Neuronal stem cell (in vitro differentiated cells): ENCODE data around the gene HERC6.

Source experiments
- DNase-seq: peaks from one replicate; pipeline ENCODE4 v3.0.0-alpha.2; 2013; ENCODE audit warnings: low spot score
- H2AFZ ChIP-seq: one replicate; pipeline ENCODE4 v1.6.1; 2013; ENCODE audit warnings: mild to moderate bottlenecking, low read length, inconsistent platforms
- H2AK5ac ChIP-seq: 2 replicates; pipeline ENCODE4 v1.6.1; 2013; ENCODE audit warnings: low read depth, mild to moderate bottlenecking, inconsistent platforms, low read length, moderate library complexity, mixed read lengths
- H2BK120ac ChIP-seq: 2 replicates; pipeline ENCODE4 v1.6.1; 2013; ENCODE audit warnings: low read depth, mild to moderate bottlenecking, inconsistent platforms, low read length, moderate library complexity, mixed read lengths
- H2BK12ac ChIP-seq: one replicate; pipeline ENCODE4 v1.6.1; 2013; ENCODE audit warnings: low read length, inconsistent platforms
- H2BK15ac ChIP-seq: 2 replicates; pipeline ENCODE4 v1.6.1; 2013; ENCODE audit warnings: mild to moderate bottlenecking, low read length, inconsistent platforms, mixed read lengths
- H2BK5ac ChIP-seq: one replicate; pipeline ENCODE4 v1.6.1; 2013; ENCODE audit warnings: inconsistent platforms, mild to moderate bottlenecking, low read length, moderate library complexity
- H3K14ac ChIP-seq: one replicate; pipeline ENCODE4 v1.6.1; 2013; ENCODE audit warnings: low read length, inconsistent platforms
- H3K18ac ChIP-seq: 2 replicates; pipeline ENCODE4 v1.6.1; 2013; ENCODE audit warnings: low read length, inconsistent platforms
- H3K23ac ChIP-seq: 2 replicates; pipeline ENCODE4 v1.6.1; 2013; ENCODE audit warnings: low read depth, mild to moderate bottlenecking, mixed read lengths, low read length, inconsistent platforms; ENCODE audit not compliant: poor library complexity
- H3K27ac ChIP-seq: replicated peaks from 3 replicates; pipeline ENCODE4 v1.5.1; 2013; ENCODE audit warnings: low read length, inconsistent platforms
- H3K27me3 ChIP-seq, 3 experiments: 2 replicates each; pipeline ENCODE4 v1.6.1; 2013; ENCODE audit warnings: low read length in 3 of 3, mild to moderate bottlenecking in 2 of 3, inconsistent platforms in 1 of 3, low read depth in 1 of 3, mixed read lengths in 1 of 3, moderate library complexity in 1 of 3; ENCODE audit not compliant: control insufficient read depth in 3 of 3, insufficient read depth in 3 of 3
- H3K36me3 ChIP-seq, 2 donors: replicated peaks in 1 of 2; 2 replicates each; pipeline ENCODE4 v1.6.1; 2013; ENCODE audit warnings: low read length in 2 of 2; ENCODE audit not compliant: control insufficient read depth in 2 of 2, insufficient read depth in 2 of 2
- H3K4ac ChIP-seq: 2 replicates; pipeline ENCODE4 v1.6.1; 2013; ENCODE audit warnings: inconsistent platforms, mild to moderate bottlenecking, low read length, moderate library complexity
- H3K4me1 ChIP-seq, 2 donors: 1 replicate in 1 of 2; 2 replicates in 1 of 2; pipeline ENCODE4 v1.6.1; 2013; ENCODE audit warnings: low read length in 2 of 2, low read depth in 1 of 2; ENCODE audit not compliant: control insufficient read depth in 2 of 2, insufficient read depth in 1 of 2
- H3K4me2 ChIP-seq: one replicate; pipeline ENCODE4 v1.6.1; 2013; ENCODE audit warnings: mild to moderate bottlenecking, low read length, inconsistent platforms; ENCODE audit not compliant: insufficient read depth, poor library complexity, severe bottlenecking
- H3K4me3 ChIP-seq, 2 donors: 2 replicates each; pipeline ENCODE4 v1.5.1; 2013; ENCODE audit warnings: low read length in 2 of 2, mild to moderate bottlenecking in 2 of 2, inconsistent platforms in 1 of 2, moderate library complexity in 1 of 2
- H3K79me1 ChIP-seq: one replicate; pipeline ENCODE4 v1.6.1; 2013; ENCODE audit warnings: low read depth, mild to moderate bottlenecking, inconsistent platforms, low read length, moderate library complexity
- H3K9ac ChIP-seq: one replicate; pipeline ENCODE4 v1.6.1; 2013; ENCODE audit warnings: mild to moderate bottlenecking, low read depth, low read length, inconsistent platforms; ENCODE audit not compliant: poor library complexity
- H3K9me3 ChIP-seq, 2 donors: replicated peaks in 1 of 2; 2 replicates each; pipeline versions ENCODE3 to v1.6.1; 2013; ENCODE audit warnings: low read length in 2 of 2, mild to moderate bottlenecking in 2 of 2, inconsistent platforms in 1 of 2, low read depth in 1 of 2, mixed read lengths in 1 of 2, moderate library complexity in 1 of 2; ENCODE audit not compliant: control insufficient read depth in 2 of 2, insufficient read depth in 1 of 2
- H4K8ac ChIP-seq: one replicate; pipeline ENCODE4 v1.6.1; 2013; ENCODE audit warnings: low read depth, mild to moderate bottlenecking, inconsistent platforms, low read length, moderate library complexity
- H4K91ac ChIP-seq: one replicate; pipeline ENCODE4 v1.6.1; 2013; ENCODE audit warnings: low read length, low read depth, mild to moderate bottlenecking, inconsistent platforms; ENCODE audit not compliant: poor library complexity
- WGBS, 2 donors: extraction: QIAGEN DNeasy Blood & Tissue Kit; methylation state at CpG; one replicate each; pipeline ENCODE4 v1.1.7; 2013; ENCODE audit warnings: missing lambda C conversion rate in 2 of 2, mixed read lengths in 1 of 2; ENCODE audit not compliant: insufficient read length in 2 of 2, insufficient replicate concordance in 1 of 2; ENCODE audit errors: extremely low coverage in 2 of 2; 5-methylcytosine and 5-hydroxymethylcytosine counted together

Gene HERC6

GRCh38 chr4:88398381-88398780 is 19.7 kb downstream of the HERC6 start:
- Histone ChIP-seq H3K27me3 (no peaks in the 10 kb centered on the region), H3K27ac (no peak overlapping the region)

GRCh38 chr4:88409206-88409605 is 30.6 kb downstream of the HERC6 start:
- H4K91ac ChIP-seq, result no peak overlapping the region
- no peaks in the 10 kb centered on the region for H3K27me3 ChIP-seq
- no peaks in the 10 kb centered on the region for H3K9me3 ChIP-seq
- H4K8ac ChIP-seq, result no peak overlapping the region
- no peak overlapping the region for H2AFZ ChIP-seq
- H2BK5ac ChIP-seq, result no peak overlapping the region
- no peak for DNase-seq
- H3K18ac ChIP-seq, result no peak overlapping the region
- no peaks in the 10 kb centered on the region for H3K79me1 ChIP-seq
- H3K4me3 ChIP-seq, result no peak overlapping the region
- H3K4me1 ChIP-seq, result no peaks in the 10 kb centered on the region
- H3K9ac ChIP-seq, result no peak overlapping the region
- WGBS, 2 donors, result no CpG with 5 or more reads among the region's 2 CpGs
- H3K4me2 ChIP-seq, result no peak overlapping the region
- H2BK12ac ChIP-seq, result no peak overlapping the region
- H3K23ac ChIP-seq, result no peak overlapping the region
- no peak overlapping the region for H2BK120ac ChIP-seq
- no peaks in the 10 kb centered on the region for H3K36me3 ChIP-seq
- H3K4ac ChIP-seq, result no peak overlapping the region
- no peak overlapping the region for H2BK15ac ChIP-seq
- no peak overlapping the region for H3K27ac ChIP-seq
- H3K14ac ChIP-seq, result no peak overlapping the region
- H2AK5ac ChIP-seq, result no peak overlapping the region

More at GRCh38 chr4:88398381-88398780, 19.7 kb downstream of the HERC6 start:
- H4K91ac ChIP-seq, result no peak overlapping the region
- no peak overlapping the region for H3K4me2 ChIP-seq
- no peak overlapping the region for H2BK15ac ChIP-seq
- DNase-seq, result no peak
- no peak overlapping the region for H4K8ac ChIP-seq
- no peaks in the 10 kb centered on the region for H3K4me1 ChIP-seq
- no peaks in the 10 kb centered on the region for H3K36me3 ChIP-seq
- WGBS, 2 donors, result no CpG with 5 or more reads among the region's 2 CpGs
- no peaks in the 10 kb centered on the region for H3K9me3 ChIP-seq
- H2BK12ac ChIP-seq, result no peak overlapping the region
- H2BK5ac ChIP-seq, result no peak overlapping the region
- H3K18ac ChIP-seq, result no peak overlapping the region
- no peak overlapping the region for H2AK5ac ChIP-seq
- no peak overlapping the region for H3K9ac ChIP-seq
- no peak overlapping the region for H2AFZ ChIP-seq
- H3K14ac ChIP-seq, result no peak overlapping the region
- H3K4ac ChIP-seq, result no peak overlapping the region
- H3K4me3 ChIP-seq, result no peak overlapping the region
- H3K79me1 ChIP-seq, result no peaks in the 10 kb centered on the region
- no peak overlapping the region for H3K23ac ChIP-seq
- H2BK120ac ChIP-seq, result no peak overlapping the region

- WGBS, 2 donors, result no CpG with 5 or more reads among the region's 1 CpG
- no peak overlapping the region for H3K14ac ChIP-seq
- H2BK120ac ChIP-seq, result no peak overlapping the region
- H3K23ac ChIP-seq, result no peak overlapping the region
- H3K4me1 ChIP-seq, result no peaks in the 10 kb centered on the region
- H3K9ac ChIP-seq, result no peak overlapping the region
- H3K9me3 ChIP-seq, result no peaks in the 10 kb centered on the region
- H3K4me2 ChIP-seq, result no peak overlapping the region
- no peak overlapping the region for H3K27ac ChIP-seq
- no peak for DNase-seq
- no peak overlapping the region for H3K4ac ChIP-seq
- H4K91ac ChIP-seq, result no peak overlapping the region
- no peaks in the 10 kb centered on the region for H3K27me3 ChIP-seq
- no peak overlapping the region for H4K8ac ChIP-seq
- no peak overlapping the region for H2BK15ac ChIP-seq
- H3K4me3 ChIP-seq, result no peak overlapping the region
- no peak overlapping the region for H3K18ac ChIP-seq
- no peak overlapping the region for H2BK12ac ChIP-seq
- no peak overlapping the region for H2BK5ac ChIP-seq
- no peak overlapping the region for H2AK5ac ChIP-seq
- no peak overlapping the region for H2AFZ ChIP-seq
- no peaks in the 10 kb centered on the region for H3K36me3 ChIP-seq
- H3K79me1 ChIP-seq, result no peaks in the 10 kb centered on the region
Observed at GRCh38 chr4:88409789-88410188, 31.1 kb downstream of the HERC6 start.

GRCh38 chr4:88411491-88412096 is 32.9 kb downstream of the HERC6 start:
- no peaks in the 10 kb centered on the region for H3K79me1 ChIP-seq
- no peaks in the 10 kb centered on the region for H3K36me3 ChIP-seq
- no peak overlapping the region for H3K4me3 ChIP-seq
- no peak overlapping the region for H3K9ac ChIP-seq
- no peaks in the 10 kb centered on the region for H3K27me3 ChIP-seq
- no peak overlapping the region for H3K27ac ChIP-seq
- no peak overlapping the region for H2BK12ac ChIP-seq
- no peak overlapping the region for H3K4me2 ChIP-seq
- H2BK15ac ChIP-seq, result no peak overlapping the region
- no peak overlapping the region for H3K4ac ChIP-seq
- H2AFZ ChIP-seq, result no peak overlapping the region
- no CpG with 5 or more reads among the region's 3 CpGs for WGBS, 2 donors
- no peak for DNase-seq
- H3K14ac ChIP-seq, result no peak overlapping the region
- no peak overlapping the region for H4K91ac ChIP-seq
- no peak overlapping the region for H3K23ac ChIP-seq
- no peaks in the 10 kb centered on the region for H3K9me3 ChIP-seq
- no peaks in the 10 kb centered on the region for H3K4me1 ChIP-seq
- no peak overlapping the region for H4K8ac ChIP-seq
- H2AK5ac ChIP-seq, result no peak overlapping the region
- H2BK120ac ChIP-seq, result no peak overlapping the region
- H2BK5ac ChIP-seq, result no peak overlapping the region
- no peak overlapping the region for H3K18ac ChIP-seq
